Ishikawa (cell line): ENCODE data around the gene OR2V1.

Source experiments
- CEBPB ChIP-seq: IDR thresholded peaks from 2 replicates; pipeline ENCODE4 v1.6.1; 2012
- CREB1 ChIP-seq: IDR thresholded peaks from 2 replicates; pipeline ENCODE4 v1.6.1; 2012; ENCODE audit warnings: low read depth
- EGR1 ChIP-seq: IDR thresholded peaks from 2 replicates; pipeline ENCODE4 v1.6.1; 2012
- EP300 ChIP-seq: IDR thresholded peaks from 2 replicates; pipeline ENCODE4 v1.6.1; 2012; ENCODE audit warnings: borderline replicate concordance
- FOXM1 ChIP-seq: IDR thresholded peaks from 2 replicates; pipeline ENCODE4 v1.6.1; 2012; ENCODE audit warnings: low read depth, borderline replicate concordance
- MAX ChIP-seq: IDR thresholded peaks from 2 replicates; pipeline ENCODE4 v1.6.1; 2012
- NFIC ChIP-seq: IDR thresholded peaks from 2 replicates; pipeline ENCODE4 v1.6.1; 2012
- RAD21 ChIP-seq: IDR thresholded peaks from 2 replicates; pipeline ENCODE4 v1.6.1; 2012; ENCODE audit warnings: low read depth
- REST ChIP-seq: IDR thresholded peaks from 2 replicates; pipeline ENCODE4 v1.6.1; 2012; ENCODE audit warnings: low read depth, mild to moderate bottlenecking
- TAF1 ChIP-seq: IDR thresholded peaks from 2 replicates; pipeline ENCODE4 v1.6.1; 2012; ENCODE audit warnings: low read depth, mild to moderate bottlenecking
- TCF12 ChIP-seq: IDR thresholded peaks from 2 replicates; pipeline ENCODE4 v1.6.1; 2012; ENCODE audit warnings: low read depth
- TEAD4 ChIP-seq: IDR thresholded peaks from 2 replicates; pipeline ENCODE4 v1.6.1; 2012
- USF1 ChIP-seq: IDR thresholded peaks from 2 replicates; pipeline ENCODE4 v1.6.1; 2012
- YY1 ChIP-seq: IDR thresholded peaks from 2 replicates; pipeline ENCODE4 v1.6.1; 2012; ENCODE audit warnings: low read depth
- ZBTB7A ChIP-seq: IDR thresholded peaks from 2 replicates; pipeline ENCODE4 v1.6.1; 2012; ENCODE audit warnings: low read depth

OR2V1 gene

GRCh38 chr5:181092428-181092827 lies 38.5 kb downstream of the OR2V1 start:
- TF ChIP-seq TAF1 (no peak), YY1 (no peak), REST (no peak), EGR1 (no peak)

- TF ChIP-seq EGR1, result no peak
- TF ChIP-seq RAD21, result peak; percentile 45; the same call in 1 of the 2 replicates
Measured at GRCh38 chr5:181088289-181088688, 42.7 kb downstream of the OR2V1 start.

- TF ChIP-seq MAX (no peak), CEBPB (no peak), FOXM1 (no peak), TAF1 (no peak), CREB1 (no peak), YY1 (no peak), RAD21 (no peak), NFIC (no peak), EP300 (no peak), TCF12 (no peak), REST (no peak), TEAD4 (no peak), EGR1 (no peak), ZBTB7A (no peak), USF1 (no peak)
Measured at GRCh38 chr5:181087309-181087708, 43.7 kb downstream of the OR2V1 start.

- TF ChIP-seq EGR1, result no peak
- TF ChIP-seq MAX, result no peak
- TF ChIP-seq YY1, result no peak
- no peak for TF ChIP-seq TAF1
- TF ChIP-seq USF1, result no peak
- TF ChIP-seq CEBPB, result no peak
- TF ChIP-seq FOXM1, result no peak
- TF ChIP-seq ZBTB7A, result no peak
- TF ChIP-seq EP300, result no peak
- TF ChIP-seq REST, result no peak
- no peak for TF ChIP-seq RAD21
- TF ChIP-seq TEAD4, result no peak
- TF ChIP-seq TCF12, result no peak
- no peak for TF ChIP-seq NFIC
Measured at GRCh38 chr5:181086884-181087205, 44.1 kb downstream of the OR2V1 start.

GRCh38 chr5:181086026-181086883 lies 44.7 kb downstream of the OR2V1 start:
- TF ChIP-seq CREB1 (no peak), TAF1 (no peak), CEBPB (no peak), ZBTB7A (no peak), TEAD4 (no peak), RAD21 (no peak), EGR1 (no peak), USF1 (no peak)
